ENCODE data around the gene ATXN7L1. TPM values are rescaled to one million over a fixed set of nuclear protein-coding genes. Genes with fewer than 3 reads are reported as not detected.

ATXN7L1 gene
- total and polyA plus RNA-seq, 8 donors: 2.3 to 9.3 (median 5.0) TPM

- H3K9me3 ChIP-seq: no peaks in the 10 kb centered on the region
- H3K36me3 ChIP-seq: no peaks in the 10 kb centered on the region
- DNase-seq (no peak), ATAC-seq (peak in 2 of 4 donors; percentile 58 to 67), FAIRE-seq (no peak)
- no peaks in the 10 kb centered on the region for H3K27me3 ChIP-seq
- WGBS, 2 donors: 88% methylated on average over 22 of the region's 22 CpGs
- H3K4me3 ChIP-seq: no peak overlapping the region
- H3K27ac ChIP-seq: no peak overlapping the region
- intact Hi-C loops (cut with DNase I): no loop called here
- no peak for TF ChIP-seq CTCF (IDR thresholded peaks at IDR 0.05)
- no peaks in the 10 kb centered on the region for H3K4me1 ChIP-seq
Observed at GRCh38 chr7:105837765-105838626, 38.4 kb downstream of the ATXN7L1 start.

- no peak for TF ChIP-seq CTCF (IDR thresholded peaks at IDR 0.05)
- no peak for DNase-seq
- peaks cover 0 to 4% (median 0%) of the 10 kb centered on the region in 3 donors for H3K4me1 ChIP-seq
- no peak for FAIRE-seq
- no peak overlapping the region for H3K4me3 ChIP-seq
- intact Hi-C loops (cut with DNase I): no loop called here
- 94 to 97% methylated on average over 4 of the region's 4 CpGs for WGBS, 2 donors
- no peak for ATAC-seq
- no peaks in the 10 kb centered on the region for H3K36me3 ChIP-seq
- no peaks in the 10 kb centered on the region for H3K9me3 ChIP-seq
- no peak overlapping the region for H3K27ac ChIP-seq
- no peaks in the 10 kb centered on the region for H3K27me3 ChIP-seq
Observed at GRCh38 chr7:105835441-105835840, 41.0 kb downstream of the ATXN7L1 start.

GRCh38 chr7:105831824-105832535 is 44.4 kb downstream of the ATXN7L1 start:
- intact Hi-C loops (cut with DNase I): no loop called here
- no peak for FAIRE-seq
- Histone ChIP-seq H3K36me3 (no peaks in the 10 kb centered on the region), H3K27ac (no peak overlapping the region), H3K27me3 (no peaks in the 10 kb centered on the region), H3K4me1 (peaks cover 0 to 22% (median 11%) of the 10 kb centered on the region in 3 donors), H3K4me3 (no peak overlapping the region), H3K9me3 (no peaks in the 10 kb centered on the region)
- no peak for ATAC-seq
- 92 to 98% methylated on average over 4 of the region's 4 CpGs for WGBS, 2 donors
- DNase-seq: no peak
- no peak for TF ChIP-seq CTCF (IDR thresholded peaks at IDR 0.05)

DNA sequence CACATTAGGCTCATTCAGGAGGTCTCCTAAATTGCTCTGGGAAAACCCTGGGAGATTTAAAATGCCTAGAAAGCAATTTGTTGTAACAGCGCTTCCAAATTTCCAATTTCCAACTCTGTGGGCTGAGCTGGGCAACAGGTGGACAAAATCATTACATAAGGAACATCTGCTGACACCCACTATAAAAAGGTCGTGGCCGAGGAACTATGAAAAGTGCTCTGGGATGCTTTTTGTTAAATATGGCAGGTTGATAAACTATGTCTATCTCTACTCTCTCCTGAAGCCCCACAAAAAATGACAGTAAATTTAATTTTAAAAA is 45.1 kb downstream of the ATXN7L1 start:
- ATAC-seq (no peak), FAIRE-seq (no peak), DNase-seq (no peak)
- intact Hi-C loops (cut with DNase I): no loop called here
- no peak for TF ChIP-seq CTCF (IDR thresholded peaks at IDR 0.05)
- H3K9me3 ChIP-seq: no peaks in the 10 kb centered on the region
- WGBS, 2 donors: 94 to 95% methylated on average over 3 of the region's 3 CpGs
- no peak overlapping the region for H3K4me3 ChIP-seq
- no peak overlapping the region for H3K27ac ChIP-seq
- peaks cover 0 to 22% (median 11%) of the 10 kb centered on the region in 3 donors for H3K4me1 ChIP-seq
- no peaks in the 10 kb centered on the region for H3K36me3 ChIP-seq
- H3K27me3 ChIP-seq: no peaks in the 10 kb centered on the region
